Caki2 (cell line): Measurements from ENCODE around the gene ELMO1. TPM values are rescaled to one million over a fixed set of nuclear protein-coding genes. Genes with fewer than 3 reads are reported as not detected.

ENCODE experiments used
- DNase-seq: peaks from one replicate; pipeline ENCODE4 v3.0.0-alpha.2; 2015; ENCODE audit warnings: low read depth
- in situ Hi-C: cut with HindIII; loops from 2 replicates; pipeline ENCODE4 v1.10.0; 2016; ENCODE audit warnings: low sequenced_read_pairs, low pct_unique_long_range_greater_than_20kb, mixed read lengths
- total RNA-seq: library from RNA; depleted of rRNA; stranded (reverse); fragments of >200 nt; shearing (Covaris generic); gene quantifications from 2 replicates; pipeline ENCODE4 v1.2.3, GENCODE V29; 2014; ENCODE audit warnings: low replicate concordance

ELMO1 gene
- total RNA-seq, 1 experiment from 2014 or later, result 0.03 TPM

DNA sequence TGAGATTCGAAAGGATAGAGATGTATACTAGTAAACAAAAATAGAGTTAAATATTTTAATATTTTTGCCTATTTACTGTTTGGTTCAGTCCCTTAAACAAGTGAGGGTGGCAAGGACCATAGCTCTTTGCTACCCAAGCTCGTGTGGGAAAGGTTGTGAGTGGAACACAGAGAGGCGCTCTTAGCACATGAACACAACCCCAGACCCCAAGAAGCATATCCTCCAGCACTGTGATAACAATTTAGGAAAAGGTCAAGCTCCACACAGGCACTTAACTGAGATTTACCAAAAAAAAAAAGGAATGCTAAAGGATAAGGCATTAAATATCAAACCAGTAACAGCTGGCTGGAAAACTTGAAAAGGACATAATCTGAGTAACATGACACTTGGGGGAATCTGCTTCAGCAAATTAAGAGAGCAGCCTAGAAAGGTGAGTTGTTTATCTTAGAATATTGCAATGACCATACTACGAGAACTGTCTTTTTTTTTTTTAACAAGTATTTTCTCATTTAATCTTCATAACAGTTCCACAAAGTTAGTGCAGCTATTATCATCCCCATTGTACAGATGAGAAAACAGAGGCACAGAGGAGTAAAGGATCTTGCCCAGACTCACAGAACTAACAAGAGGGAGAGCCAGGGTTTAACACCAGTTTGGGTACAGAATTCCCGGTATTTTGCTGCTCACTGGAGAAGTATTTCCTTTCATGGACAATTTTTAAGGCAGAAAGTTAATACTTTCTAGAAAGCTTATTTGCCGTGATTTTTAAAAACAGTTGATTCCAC, 420.9 kb downstream of the ELMO1 start:
- DNase-seq, result no peak
- in situ Hi-C loops, result no loop called here

DNA sequence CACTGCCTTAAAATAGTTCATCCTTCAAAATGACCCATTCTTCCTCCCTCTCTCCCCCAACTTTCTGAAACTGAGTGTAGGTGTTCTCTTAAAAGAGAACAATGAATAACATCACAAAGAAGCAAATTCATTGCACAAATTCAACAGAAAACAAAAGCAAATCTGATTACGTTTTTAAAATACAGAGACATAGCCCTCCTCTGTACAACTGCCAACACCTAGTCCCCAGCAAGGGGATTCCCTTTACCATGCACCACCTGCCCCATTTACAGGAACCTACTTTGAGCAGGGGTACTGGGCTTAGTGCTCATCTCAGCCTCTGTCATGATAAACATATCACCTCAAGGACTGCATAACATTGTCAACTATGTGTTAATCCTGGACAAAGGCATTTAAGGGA, 421.6 kb downstream of the ELMO1 start:
- DNase-seq, result no peak
- in situ Hi-C loops, result no loop called here

DNA sequence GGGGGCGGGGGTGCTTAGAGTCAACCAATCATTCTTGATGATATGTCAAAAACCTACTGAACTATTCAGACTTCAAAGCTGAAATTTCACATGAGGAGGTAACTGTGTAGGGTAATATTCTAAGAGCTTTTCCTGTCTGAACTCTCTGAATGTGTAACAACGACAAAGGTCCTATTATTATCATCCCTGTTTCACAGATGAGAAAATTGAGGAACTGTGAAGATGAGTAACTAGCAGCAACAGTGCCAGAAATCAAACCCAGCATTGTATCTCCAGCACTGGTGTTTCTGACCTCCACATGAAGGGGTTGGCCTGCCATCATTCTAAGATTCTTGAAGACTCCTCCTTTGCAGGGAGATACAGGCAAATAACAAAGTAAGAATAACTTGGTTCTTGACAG, 429.7 kb downstream of the ELMO1 start:
- DNase-seq, result no peak
- in situ Hi-C loops, result no loop called here

DNA sequence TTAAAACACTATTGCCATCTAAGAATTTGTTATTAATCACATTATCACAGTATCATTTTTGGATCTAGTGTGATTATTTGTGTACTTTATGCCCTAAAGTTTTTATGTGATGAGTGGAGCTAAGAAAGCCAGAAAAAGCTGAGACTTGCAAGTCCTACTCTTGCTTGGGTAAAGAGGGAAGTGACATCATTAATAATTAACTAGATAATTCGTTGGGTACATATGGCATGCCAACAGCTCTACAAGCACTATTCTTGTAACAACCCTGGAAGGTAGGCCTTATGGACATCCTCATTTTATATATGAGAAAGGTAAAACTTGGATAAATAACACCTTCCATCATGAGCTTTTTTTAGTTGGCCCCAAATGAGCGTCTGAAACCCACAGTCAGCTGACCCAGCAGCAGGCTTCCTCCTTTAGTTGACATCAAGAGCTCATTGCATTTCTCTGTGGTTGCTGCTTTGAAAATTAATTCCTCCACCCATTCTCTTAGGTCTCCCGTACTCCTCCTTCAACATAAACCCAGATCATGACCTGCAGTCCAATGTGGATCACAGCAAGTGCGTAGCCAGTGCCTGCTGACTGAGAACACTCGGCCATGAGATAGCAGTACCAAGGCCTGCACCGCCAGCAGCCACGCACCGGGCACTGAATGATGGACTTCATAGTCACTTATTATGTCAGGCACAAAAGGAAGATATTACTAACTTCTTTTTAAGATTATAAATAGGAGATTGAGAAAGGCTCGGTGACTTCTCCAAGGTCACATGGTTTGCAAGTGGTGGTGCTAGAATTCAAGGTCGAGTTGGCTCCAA, 432.4 kb downstream of the ELMO1 start:
- DNase-seq, result no peak
- in situ Hi-C loops, result no loop called here

GRCh38 chr7:37015353-37016034, 433.2 kb downstream of the ELMO1 start:
- DNase-seq, result no peak

GRCh38 chr7:37013771-37014170, 434.9 kb downstream of the ELMO1 start:
- in situ Hi-C loops, result no loop called here

More at GRCh38 chr7:37015353-37016034, 433.2 kb downstream of the ELMO1 start:
- in situ Hi-C loops, result no loop called here

DNA sequence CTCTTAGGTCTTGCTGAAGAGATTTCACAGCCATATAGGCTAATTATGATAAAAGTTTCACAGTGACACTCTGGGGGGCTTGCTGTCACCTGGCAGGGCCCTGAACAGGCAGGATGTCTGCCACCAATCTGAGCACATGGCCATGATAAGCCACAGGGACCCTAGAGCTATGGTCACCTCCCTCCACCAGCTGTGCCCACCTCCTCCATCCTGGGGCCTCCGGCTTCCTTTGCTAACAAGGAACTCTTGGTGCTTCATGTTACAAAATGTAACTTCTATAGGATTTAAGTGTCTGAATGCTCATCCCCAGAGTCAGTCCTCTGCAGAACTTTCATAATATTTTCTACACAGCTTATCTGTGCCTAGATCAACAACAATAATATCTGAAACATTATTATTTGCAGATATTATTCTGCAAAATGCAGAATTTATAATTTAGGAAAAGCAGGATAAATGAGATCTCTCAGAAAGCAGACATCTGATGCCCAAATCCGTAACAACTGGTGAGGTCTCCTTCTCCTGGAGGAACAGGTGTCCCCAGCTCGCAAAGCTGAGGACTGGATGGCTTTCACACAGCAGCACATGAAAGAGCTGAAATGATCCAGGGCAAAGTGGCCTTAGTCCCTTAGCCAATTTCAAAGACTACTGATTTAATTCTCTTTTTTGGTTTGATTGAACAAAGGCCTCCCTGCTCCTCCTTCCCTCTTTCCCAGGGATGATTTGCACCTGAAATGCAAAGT, 437.3 kb downstream of the ELMO1 start:
- in situ Hi-C loops, result no loop called here
- no peak for DNase-seq

More at GRCh38 chr7:37013771-37014170, 434.9 kb downstream of the ELMO1 start:
- DNase-seq, result no peak

DNA sequence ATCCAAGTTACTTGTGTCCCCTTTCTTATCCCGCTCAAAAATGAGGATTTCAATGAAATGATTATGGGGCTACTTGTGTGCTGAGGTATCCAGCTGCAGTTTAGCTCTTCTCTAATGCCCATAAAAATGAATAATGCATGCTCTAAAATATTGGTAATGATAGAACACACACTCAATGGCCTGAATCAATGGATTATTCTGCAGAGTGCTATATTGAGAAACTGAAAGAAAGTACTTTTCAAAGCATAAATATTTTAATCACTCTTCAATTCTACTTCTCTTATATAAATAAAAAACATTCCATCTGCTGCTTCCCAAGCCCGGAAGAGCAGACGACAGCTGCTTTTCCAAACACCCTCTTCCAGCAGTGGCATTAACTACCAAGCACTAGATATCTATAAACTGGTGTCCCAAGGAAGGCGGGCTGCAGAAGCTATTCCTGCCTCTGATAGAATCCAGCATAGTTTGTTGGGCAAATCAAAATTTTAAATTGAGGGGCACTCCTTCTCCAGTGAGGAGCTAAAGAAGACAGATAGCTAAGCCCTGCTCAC, 439.5 kb downstream of the ELMO1 start:
- in situ Hi-C loops, result no loop called here
- no peak for DNase-seq

DNA sequence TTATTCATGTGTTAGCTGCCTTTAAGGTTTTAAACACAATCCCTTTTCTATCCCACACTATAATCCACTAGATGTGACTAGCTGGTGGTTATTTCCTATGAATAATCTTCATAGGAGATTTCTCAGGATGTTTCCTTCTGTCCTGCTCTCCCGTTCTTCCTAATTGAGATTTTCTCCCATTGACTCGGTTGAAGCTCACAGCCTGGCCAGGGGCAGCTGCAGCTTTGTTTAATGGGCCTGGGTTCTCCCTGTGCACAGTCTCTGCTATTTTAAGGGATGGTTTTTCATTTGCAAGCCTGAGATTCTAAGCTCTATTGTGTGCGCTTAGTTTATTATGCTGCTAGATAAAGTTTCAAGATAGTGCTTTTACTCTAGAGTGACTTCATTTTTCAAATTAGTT, 441.0 kb downstream of the ELMO1 start:
- DNase-seq, result no peak
- in situ Hi-C loops, result no loop called here

- in situ Hi-C loops, result no loop called here
- no peak for DNase-seq
Measured at GRCh38 chr7:37007268-37007667, 441.4 kb downstream of the ELMO1 start.

DNA sequence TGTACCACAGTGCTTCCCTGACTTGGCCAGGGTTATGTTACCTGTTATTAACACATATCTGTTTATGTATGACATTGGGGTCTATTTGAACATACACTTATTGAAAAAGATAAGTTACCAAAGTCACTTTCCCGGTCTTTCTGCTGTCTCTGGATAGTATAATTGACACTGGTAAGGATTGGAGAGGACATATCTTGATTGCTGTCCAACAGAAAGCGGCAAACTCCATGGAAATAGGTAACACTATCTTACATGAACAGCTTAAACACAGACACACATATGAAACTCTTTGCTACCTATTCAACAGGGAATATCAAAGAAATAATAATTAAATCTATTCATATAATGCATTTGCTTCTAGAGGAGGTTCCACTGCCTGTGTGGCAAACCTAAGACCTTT, 441.9 kb downstream of the ELMO1 start:
- in situ Hi-C loops, result no loop called here
- no peak for DNase-seq

- DNase-seq, result no peak
- in situ Hi-C loops, result no loop called here
Measured at GRCh38 chr7:37000511-37000910, 448.2 kb downstream of the ELMO1 start.

GRCh38 chr7:36999626-37000485, 448.8 kb downstream of the ELMO1 start:
- in situ Hi-C loops, result no loop called here
- DNase-seq, result no peak

DNA sequence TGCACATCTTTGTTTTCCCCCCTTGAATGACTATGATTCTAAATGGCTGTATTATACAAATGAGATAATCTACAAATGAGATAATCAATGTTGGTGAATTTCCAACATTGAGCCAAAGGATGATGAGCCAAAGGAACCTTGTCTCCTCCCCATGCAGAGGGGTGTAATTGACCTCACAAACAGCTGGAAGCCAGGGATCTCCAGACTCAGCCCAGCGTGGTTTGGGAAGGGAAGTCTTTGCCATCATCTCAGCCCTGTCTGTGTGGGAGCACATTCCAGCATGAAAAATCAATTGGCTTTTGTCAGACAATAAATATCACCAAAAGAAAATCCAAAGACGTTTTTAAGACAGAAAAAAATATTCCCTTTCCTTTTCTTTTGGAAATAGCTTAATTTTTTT, 452.9 kb downstream of the ELMO1 start:
- in situ Hi-C loops, result no loop called here

DNA sequence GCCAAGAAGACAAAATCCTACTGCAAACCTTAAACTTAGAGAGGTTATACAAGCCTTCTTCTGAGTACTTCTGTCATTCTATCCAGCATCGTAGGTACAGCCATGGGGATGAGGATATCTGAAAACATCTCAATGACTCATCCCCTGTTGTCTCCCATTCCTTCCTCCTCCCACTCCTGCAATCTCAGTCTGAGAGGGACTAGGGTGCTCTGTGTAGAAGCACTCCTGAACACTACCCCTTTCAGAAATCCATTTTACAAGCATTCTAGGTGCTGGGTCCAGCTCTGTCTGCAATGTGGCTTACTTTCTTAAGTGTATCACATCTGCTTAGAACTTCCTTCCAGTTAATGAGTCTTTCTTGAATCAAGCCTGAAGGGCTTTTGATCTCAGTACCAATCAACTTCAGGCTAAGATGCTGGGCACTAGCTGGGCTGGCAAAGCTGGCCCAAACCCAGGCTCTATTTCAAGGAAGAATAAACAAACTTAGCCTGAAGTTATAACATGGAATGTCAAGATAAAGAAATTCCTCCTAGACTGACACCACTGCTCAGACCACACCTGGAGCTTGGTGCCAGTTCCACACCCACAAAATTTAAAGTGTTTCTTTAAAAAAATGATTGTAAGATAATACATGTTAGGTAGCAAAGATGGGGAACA, 454.1 kb downstream of the ELMO1 start:
- in situ Hi-C loops, result no loop called here
- DNase-seq, result no peak

More for the DNA sequence above, 452.9 kb downstream of the ELMO1 start:
- DNase-seq, result no peak

- in situ Hi-C loops, result no loop called here
- peak; percentile 55 for DNase-seq
Measured at GRCh38 chr7:36986948-36987724, 461.5 kb downstream of the ELMO1 start.
